Measurements from ENCODE around the gene TTLL1.
A peak's percentile ranks its signal among the peaks of the same experiment; 100 is the strongest.
"Not testable (repeated sequence)": the region's sequence is repeated elsewhere in the genome, so short reads cannot be mapped to it uniquely, and the experiment has no call there.

Gene TTLL1

DNA sequence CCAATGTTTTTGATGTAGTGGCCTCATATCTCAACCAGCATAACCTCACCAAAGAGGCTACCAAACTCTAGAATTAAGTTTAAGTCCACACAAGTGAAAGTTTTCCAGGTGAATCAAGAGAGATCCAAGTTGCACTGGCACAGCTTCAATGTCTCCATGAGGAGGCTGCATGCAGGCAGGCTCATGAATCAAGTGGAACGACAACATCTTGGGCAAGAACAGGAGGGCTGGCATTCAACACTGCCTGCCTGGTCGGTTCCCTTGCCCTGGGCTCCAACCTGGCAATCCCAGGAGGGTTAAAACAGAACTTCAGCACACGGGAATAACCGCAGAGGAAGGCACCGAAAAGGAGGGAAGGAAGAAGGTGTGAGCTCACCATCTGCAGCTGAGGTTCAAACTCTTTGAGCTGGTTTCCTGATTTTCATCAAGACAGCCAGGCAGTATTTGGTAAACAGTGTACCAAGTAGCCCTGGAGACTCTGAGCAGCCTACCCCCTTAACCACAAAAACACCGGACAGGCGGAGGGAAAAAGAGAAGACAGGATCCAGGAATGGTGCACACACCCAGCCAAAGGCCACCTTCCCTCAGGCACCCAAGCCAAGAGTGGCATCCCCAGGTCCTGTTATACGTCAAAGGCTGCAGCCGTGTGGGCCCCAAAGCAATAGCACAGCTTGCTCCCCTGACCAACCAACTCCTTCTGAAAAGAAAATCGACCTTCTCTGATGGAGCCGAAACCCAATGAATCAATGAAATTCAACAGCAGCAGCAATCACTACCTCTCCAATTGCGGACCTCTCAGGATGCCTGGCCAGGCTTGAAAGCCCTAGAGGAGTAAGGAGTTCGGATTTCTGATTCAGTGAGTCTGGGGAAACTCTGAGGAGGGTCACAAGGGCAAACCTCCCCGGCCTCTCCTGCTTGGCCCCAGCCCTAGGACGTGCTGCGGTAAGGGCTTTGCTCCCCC is 75.6 kb downstream of the TTLL1 start:
- no peak for DNase-seq (ENCODE audit: low spot score)

- DNase-seq (ENCODE audit: low spot score): no peak
Measured at GRCh38 chr22:43012390-43012789, 76.8 kb downstream of the TTLL1 start.

- no peak for DNase-seq (ENCODE audit: low spot score)
Measured at GRCh38 chr22:43011079-43011478, 78.1 kb downstream of the TTLL1 start.

DNA sequence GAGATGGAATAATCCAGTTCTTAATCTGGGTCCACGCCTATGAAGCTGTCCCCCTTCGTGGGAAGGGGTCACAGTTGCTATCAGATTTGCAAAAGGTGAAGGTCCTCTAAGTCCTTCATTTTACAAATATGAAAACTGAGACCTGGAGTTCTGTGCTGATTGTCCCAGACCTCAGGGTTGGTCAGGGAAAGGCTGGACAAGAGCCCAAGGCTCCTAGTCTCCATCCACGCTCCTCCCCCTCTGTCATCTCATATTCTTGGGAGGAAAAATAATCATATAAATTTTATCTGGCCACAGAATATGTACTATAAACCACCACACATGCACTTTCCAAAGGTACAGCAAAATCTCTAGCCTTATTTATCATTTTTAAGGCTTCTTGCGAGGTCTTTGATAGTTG is 79.7 kb downstream of the TTLL1 start:
- DNase-seq (ENCODE audit: low spot score): no peak

DNA sequence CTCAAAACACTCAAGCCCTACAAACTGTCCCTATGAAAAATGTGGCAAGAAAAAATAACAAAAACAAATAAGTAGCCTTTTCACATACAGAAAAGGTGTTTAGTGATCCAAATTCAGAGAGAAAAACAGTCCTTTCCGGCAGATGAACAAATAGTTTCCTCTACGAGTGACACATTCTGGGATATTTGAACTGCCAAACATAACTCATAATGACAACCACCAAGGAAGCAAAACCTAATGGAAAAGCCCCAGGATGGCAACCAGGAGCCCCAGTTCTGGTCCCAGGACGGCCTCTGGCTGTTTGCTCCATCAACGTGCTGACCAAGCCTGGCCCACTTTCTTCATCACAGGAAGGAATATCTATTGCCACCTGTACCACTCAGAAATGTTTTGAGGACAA is 80.3 kb downstream of the TTLL1 start:
- no peak for DNase-seq (ENCODE audit: low spot score)

DNA sequence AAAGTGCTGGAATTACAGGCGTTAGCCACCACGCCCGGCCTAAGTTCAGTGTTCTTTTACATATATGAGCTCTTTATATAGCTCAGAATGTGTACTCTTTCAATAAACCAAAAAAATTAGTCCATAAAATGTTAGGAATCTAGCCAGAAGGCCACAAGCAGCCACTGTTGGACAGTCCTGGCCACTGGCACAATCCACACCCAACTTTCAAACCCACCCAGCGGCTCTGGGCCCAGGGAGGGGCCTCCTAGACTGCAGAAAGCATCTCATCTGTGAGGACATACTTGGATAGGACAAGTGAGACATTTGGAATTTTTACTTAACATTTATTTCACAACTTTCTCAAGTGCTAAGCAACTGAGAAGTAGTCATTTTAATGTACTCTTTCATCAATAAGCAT is 80.7 kb downstream of the TTLL1 start:
- DNase-seq (ENCODE audit: low spot score): no peak

GRCh38 chr22:43007519-43008102 is 81.6 kb downstream of the TTLL1 start:
- no peak for DNase-seq (ENCODE audit: low spot score)

DNA sequence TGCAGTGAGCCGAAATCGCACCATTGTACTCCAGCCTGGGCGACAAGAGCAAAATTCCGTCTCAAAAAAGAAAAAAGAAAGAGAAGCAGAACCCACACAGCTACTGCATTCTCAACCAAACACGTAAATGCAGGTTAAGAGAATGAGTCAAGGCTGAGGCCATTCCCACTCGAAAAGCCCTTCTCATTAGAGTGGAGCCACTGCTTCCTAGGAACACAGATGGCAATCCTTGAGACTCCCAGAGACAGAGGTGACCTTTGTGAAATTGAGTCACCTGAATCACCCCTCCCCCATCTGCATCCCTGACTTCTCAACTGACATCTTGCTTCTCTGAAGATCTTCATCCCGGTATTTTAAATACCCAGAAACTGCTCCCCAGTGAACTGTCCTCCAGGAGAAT is 82.4 kb downstream of the TTLL1 start:
- DNase-seq (ENCODE audit: low spot score): no peak

DNA sequence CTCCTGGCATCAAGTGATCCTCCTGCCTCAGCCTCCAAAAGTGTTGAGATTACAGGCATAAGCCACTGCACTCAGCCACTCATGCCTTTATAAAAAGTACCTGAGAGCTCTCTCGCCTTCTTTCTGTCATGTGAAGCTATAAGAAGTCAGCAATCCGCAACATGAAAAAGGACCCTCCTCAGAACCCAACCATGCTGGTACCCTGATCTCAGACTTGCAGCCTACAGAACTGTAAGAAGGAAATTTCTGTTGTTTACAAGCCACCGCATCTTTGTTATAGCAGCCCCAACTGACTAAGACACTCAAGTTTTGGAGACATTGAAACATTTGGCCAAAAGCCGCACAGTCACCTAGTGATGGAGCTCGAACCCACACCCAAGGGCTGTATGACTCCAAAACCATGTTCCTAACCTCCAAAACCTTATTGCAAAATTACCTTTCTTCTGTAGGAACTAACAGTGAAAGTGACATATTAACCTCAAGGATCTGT is 83.1 kb downstream of the TTLL1 start:
- DNase-seq (ENCODE audit: low spot score): no peak

- no peak for DNase-seq (ENCODE audit: low spot score)
Measured at GRCh38 chr22:43005106-43005505, 84.1 kb downstream of the TTLL1 start.

DNA sequence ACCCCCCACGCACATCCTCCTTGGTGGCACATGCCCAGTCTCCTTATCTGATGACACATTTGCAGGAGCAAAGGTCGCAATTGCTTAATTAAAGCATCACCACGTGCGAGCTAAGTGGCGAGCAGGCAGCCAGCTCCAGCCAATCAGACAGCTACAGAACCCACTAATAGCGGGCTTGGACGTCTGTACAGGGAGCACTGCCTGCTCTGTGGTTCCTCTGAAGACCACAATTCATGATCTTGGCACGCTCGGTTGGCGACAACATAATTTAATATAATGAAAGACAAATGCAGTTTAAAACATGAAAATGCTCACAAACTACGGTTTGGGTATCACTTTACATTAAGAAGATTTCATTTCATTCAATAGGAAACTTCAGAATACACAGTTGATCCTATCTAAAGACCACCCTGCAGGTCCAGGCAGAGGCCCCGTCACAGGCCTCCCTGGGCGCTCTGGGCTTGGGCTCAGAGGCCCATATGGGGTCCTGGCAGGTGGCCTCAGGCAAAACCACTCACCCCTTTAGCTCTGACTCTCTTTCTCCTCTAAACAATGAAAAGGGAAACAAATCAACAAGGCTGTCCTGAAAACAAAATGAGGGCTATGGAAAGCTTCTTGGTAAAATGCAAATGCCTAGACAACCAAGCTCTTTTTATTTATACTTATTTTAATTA is 84.7 kb downstream of the TTLL1 start:
- DNase-seq (ENCODE audit: low spot score): no peak

GRCh38 chr22:43002202-43002586 is 87.0 kb downstream of the TTLL1 start:
- no peak for DNase-seq (ENCODE audit: low spot score)

GRCh38 chr22:43001271-43002201 is 87.7 kb downstream of the TTLL1 start:
- DNase-seq (ENCODE audit: low spot score): no peak

GRCh38 chr22:43000441-43001175 is 88.6 kb downstream of the TTLL1 start:
- peak; percentile 80 for DNase-seq (ENCODE audit: low spot score)

DNA sequence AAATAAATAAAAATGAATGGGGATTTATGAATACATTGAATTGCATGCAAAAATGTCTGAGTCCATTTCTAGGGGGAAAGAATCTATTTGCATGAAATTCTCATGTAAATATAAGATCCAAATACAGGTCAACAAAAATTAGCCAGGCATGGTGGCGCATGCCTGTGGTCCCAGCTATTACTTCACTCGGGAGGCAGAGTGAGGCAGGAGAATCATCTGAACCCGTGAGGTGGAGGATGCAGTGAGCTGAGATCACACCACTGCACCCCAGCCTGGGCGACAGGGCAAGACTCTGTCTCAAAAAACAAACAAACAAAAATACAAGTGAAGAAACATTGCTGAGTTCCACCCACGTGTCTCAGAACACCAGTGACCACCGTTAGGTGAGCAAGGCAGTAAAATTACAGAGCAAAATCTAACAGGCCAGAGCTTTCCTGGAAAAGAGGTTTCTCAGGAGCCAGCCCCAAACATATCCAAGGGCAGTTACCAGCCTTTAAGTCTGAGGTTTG is 91.6 kb downstream of the TTLL1 start:
- DNase-seq (ENCODE audit: low spot score): no peak

DNA sequence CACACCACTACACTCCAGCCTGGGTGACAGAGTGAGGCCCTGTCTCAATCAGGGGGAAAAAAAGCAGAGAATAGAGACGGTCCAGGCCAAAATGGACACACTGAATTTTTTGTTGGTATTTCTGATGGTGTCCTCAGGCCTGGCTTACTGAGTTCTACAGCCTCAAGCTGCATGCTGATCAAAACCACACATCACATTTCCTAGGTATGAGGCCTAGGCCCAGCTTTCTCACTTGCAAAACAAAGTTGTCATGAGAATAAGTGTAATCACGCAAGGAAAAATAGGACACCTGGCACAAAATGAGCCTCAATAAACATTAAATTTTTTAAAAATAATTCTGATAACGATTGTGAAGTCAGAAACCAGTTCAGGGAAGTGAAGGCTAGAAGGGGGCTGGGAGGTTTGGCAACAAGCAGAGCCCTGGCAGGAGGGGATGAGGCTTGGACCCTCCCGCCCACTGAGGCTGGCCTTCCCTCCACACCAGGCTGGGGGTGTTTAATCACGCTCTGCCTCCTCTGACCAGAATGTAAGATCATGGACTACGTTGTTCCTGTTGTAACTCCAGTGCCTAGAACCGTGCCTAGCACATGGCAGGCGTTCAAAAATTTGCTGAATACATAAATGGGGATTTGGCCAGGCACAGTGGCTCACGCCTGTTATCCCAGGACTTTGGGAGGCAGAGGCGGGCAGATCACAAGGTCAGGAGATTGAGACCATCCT is 92.4 kb downstream of the TTLL1 start:
- no peak for DNase-seq (ENCODE audit: low spot score)

DNA sequence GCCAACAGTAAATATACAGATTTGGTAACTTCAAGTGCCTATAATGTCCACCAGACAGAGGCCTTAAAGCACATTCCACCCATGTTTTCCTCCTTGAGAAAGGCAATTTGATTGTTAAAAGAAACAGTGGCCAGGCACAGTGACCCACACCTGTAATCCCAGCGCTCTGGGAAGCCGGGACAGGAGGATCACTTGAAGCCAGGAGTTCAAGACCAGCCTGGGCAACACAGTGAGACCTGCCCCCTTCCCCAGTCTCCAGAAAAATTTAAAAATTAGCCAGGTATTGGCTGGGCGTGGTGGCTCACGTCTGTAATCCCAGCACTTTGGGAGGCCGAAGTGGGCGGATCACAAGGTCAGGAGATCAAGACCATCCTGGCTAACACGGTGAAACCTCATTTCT is 93.5 kb downstream of the TTLL1 start:
- not testable (repeated sequence) for DNase-seq (ENCODE audit: low spot score)

DNA sequence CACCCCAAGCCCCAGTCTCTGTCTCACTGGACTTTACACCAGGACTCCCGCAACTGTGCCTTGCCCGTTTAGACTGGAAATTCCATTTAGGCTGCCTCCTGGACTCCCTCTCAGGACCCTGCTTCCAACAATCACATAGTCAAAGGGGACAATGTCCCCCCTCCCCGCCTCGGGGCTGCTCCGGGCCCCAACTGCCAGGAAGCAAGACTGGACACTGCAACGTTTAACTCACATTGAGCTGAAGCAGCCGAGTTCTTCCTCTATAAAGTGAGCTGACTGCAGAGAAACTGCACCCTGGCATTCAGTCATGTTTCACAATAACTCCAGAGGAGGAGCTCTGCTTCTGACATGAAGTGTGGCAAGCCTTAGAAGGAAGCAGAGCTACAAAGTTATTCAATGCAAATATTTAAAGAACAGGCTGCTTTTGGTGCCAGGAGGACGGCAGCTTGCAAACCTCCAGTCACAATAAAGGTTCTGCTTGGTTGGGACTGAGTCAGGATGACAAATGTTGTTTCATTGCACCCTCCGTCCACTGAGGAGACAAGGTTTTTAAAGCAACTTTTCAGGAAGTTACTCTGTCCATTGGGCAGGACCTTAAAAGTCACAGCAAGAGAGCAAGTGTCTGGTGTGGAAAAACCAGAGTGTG is 94.2 kb downstream of the TTLL1 start:
- no peak for DNase-seq (ENCODE audit: low spot score)

- no peak for DNase-seq (ENCODE audit: low spot score)
Measured at GRCh38 chr22:42994276-42994916, 94.8 kb downstream of the TTLL1 start.
